ENCODE measurements around the gene RPL10. TPM values are rescaled to one million over a fixed set of nuclear protein-coding genes. Genes with fewer than 3 reads are reported as not detected.
A peak's percentile ranks its signal among the peaks of the same experiment; 100 is the strongest.

Gene RPL10
- total RNA-seq, 4 donors from 2014 or later, result 2,607 to 8,937 (median 4,770) TPM

GRCh38 chrX:154409222-154409871, 11.2 kb downstream of the RPL10 start, which contains the start of gene DNASE1L1:
Gene DNASE1L1, minus strand, starts transcription at chrX:154409254. Its CDS starts 3,686 bp downstream, at chrX:154405568.
- Histone ChIP-seq H3K9me3 (no peaks in the 10 kb centered on the region), H3K4me1 (peaks cover 0 to 47% (median 5%) of the 10 kb centered on the region in 3 donors), H3K36me3 (peaks cover 0 to 10% (median 0%) of the 10 kb centered on the region in 3 donors), H3K27ac (peak within 1 kb of the TSS; percentile 76 to 97 (median 86)), H3K27me3 (no peaks in the 10 kb centered on the region), H3K4me3 (peak within 1 kb of the TSS; percentile 20 to 57 (median 36))
- no peak for DNase-seq
- peak in 1 of 4 donors; percentile 37 for TF ChIP-seq POLR2A (IDR thresholded peaks at IDR 0.05)
- TF ChIP-seq, protein P1, sequence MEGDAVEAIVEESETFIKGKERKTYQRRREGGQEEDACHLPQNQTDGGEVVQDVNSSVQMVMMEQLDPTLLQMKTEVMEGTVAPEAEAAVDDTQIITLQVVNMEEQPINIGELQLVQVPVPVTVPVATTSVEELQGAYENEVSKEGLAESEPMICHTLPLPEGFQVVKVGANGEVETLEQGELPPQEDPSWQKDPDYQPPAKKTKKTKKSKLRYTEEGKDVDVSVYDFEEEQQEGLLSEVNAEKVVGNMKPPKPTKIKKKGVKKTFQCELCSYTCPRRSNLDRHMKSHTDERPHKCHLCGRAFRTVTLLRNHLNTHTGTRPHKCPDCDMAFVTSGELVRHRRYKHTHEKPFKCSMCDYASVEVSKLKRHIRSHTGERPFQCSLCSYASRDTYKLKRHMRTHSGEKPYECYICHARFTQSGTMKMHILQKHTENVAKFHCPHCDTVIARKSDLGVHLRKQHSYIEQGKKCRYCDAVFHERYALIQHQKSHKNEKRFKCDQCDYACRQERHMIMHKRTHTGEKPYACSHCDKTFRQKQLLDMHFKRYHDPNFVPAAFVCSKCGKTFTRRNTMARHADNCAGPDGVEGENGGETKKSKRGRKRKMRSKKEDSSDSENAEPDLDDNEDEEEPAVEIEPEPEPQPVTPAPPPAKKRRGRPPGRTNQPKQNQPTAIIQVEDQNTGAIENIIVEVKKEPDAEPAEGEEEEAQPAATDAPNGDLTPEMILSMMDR (IDR thresholded peaks at IDR 0.05), result no peak
- 33 to 60% methylated on average over 2 of the region's 26 CpGs for WGBS, 2 donors
- intact Hi-C loops (cut with DNase I), result no loop called here

- no peaks in the 10 kb centered on the region for H3K9me3 ChIP-seq
- peaks cover 0 to 47% (median 5%) of the 10 kb centered on the region in 3 donors for H3K4me1 ChIP-seq
- TF ChIP-seq, protein P1 (IDR thresholded peaks at IDR 0.05), result no peak
- peak in 2 of 4 donors; percentile 24 to 45 for TF ChIP-seq POLR2A (IDR thresholded peaks at IDR 0.05)
- no peaks in the 10 kb centered on the region for H3K27me3 ChIP-seq
- peak overlapping the region; percentile 56 to 87 (median 82) for H3K4me3 ChIP-seq
- WGBS, 2 donors, result no CpG with 5 or more reads among the region's 29 CpGs
- no peak for DNase-seq
- peak overlapping the region; percentile 90 to 97 (median 96) for H3K27ac ChIP-seq
- intact Hi-C loops (cut with DNase I), result no loop called here
- peaks cover 0 to 19% (median 0%) of the 10 kb centered on the region in 3 donors for H3K36me3 ChIP-seq
Measured at GRCh38 chrX:154411981-154412340, 13.8 kb downstream of the RPL10 start.

- TF ChIP-seq, protein P1 (IDR thresholded peaks at IDR 0.05), result no peak
- TF ChIP-seq POLR2A (IDR thresholded peaks at IDR 0.05), result peak in 2 of 4 donors; percentile 9 to 12
- Histone ChIP-seq H3K27ac (peak overlapping the region; percentile 90 to 97 (median 96)), H3K27me3 (no peaks in the 10 kb centered on the region), H3K4me1 (peaks cover 0 to 47% (median 5%) of the 10 kb centered on the region in 3 donors), H3K4me3 (peak overlapping the region; percentile 56 to 87 (median 82)), H3K9me3 (no peaks in the 10 kb centered on the region), H3K36me3 (peaks cover 0 to 19% (median 0%) of the 10 kb centered on the region in 3 donors)
- 35% methylated on average over 2 of the region's 4 CpGs; no CpG with 5 or more reads in 1 of the 2 donors for WGBS, 2 donors
- intact Hi-C loops (cut with DNase I), result no loop called here
- DNase-seq, result no peak
Measured at GRCh38 chrX:154412468-154412867, 14.3 kb downstream of the RPL10 start.

- peak overlapping the region; percentile 90 to 97 (median 96) for H3K27ac ChIP-seq
- WGBS, 2 donors, result 100% methylated on average over 1 of the region's 8 CpGs; no CpG with 5 or more reads in 1 of the 2 donors
- no peak overlapping the region for H3K4me3 ChIP-seq
- H3K9me3 ChIP-seq, result no peaks in the 10 kb centered on the region
- intact Hi-C loops (cut with DNase I), result no loop called here
- no peak for DNase-seq
- no peaks in the 10 kb centered on the region for H3K27me3 ChIP-seq
- TF ChIP-seq POLR2A (IDR thresholded peaks at IDR 0.05), result no peak
- TF ChIP-seq, protein P1 (IDR thresholded peaks at IDR 0.05), result no peak
- H3K4me1 ChIP-seq, result peaks cover 0 to 43% (median 5%) of the 10 kb centered on the region in 3 donors
- H3K36me3 ChIP-seq, result peaks cover 0 to 19% (median 0%) of the 10 kb centered on the region in 3 donors
Measured at GRCh38 chrX:154413142-154413541, 15.0 kb downstream of the RPL10 start.

GRCh38 chrX:154417157-154417556, 19.0 kb downstream of the RPL10 start:
- H3K36me3 ChIP-seq, result peaks cover 0 to 36% (median 6%) of the 10 kb centered on the region in 3 donors
- no peaks in the 10 kb centered on the region for H3K9me3 ChIP-seq
- H3K4me3 ChIP-seq, result no peak overlapping the region
- H3K4me1 ChIP-seq, result peaks cover 0 to 14% (median 5%) of the 10 kb centered on the region in 3 donors
- no peak for DNase-seq
- intact Hi-C loops (cut with DNase I), result no loop called here
- TF ChIP-seq, protein P1 (IDR thresholded peaks at IDR 0.05), result no peak
- TF ChIP-seq POLR2A (IDR thresholded peaks at IDR 0.05), result no peak
- no peak overlapping the region for H3K27ac ChIP-seq
- 67 to 75% methylated on average over 5 to 7 of the region's 7 CpGs for WGBS, 2 donors
- no peaks in the 10 kb centered on the region for H3K27me3 ChIP-seq
